ENCODE results near the gene S100A14.

- TF ChIP-seq CTCF (IDR thresholded peaks at IDR 0.05) (no peak), POLR2A (IDR thresholded peaks at IDR 0.05) (no peak)
Observed at GRCh38 chr1:153592748-153593147, 23.4 kb downstream of the S100A14 start.
